ENCODE results near the gene DNAJC4. TPM values are rescaled to one million over a fixed set of nuclear protein-coding genes. Genes with fewer than 3 reads are reported as not detected.

The DNAJC4 gene
- total and polyA plus RNA-seq, 8 donors: 28.1 to 125 (median 34.7) TPM

GRCh38 chr11:64208086-64208795 is 22.1 kb upstream of the DNAJC4 start:
- H3K4me1 ChIP-seq: peaks cover 0 to 3% (median 0%) of the 10 kb centered on the region in 3 donors
- 89 to 91% methylated on average over 23 of the region's 23 CpGs for WGBS, 2 donors

GRCh38 chr11:64208796-64209562 is 21.4 kb upstream of the DNAJC4 start:
- Histone ChIP-seq H3K27ac (no peak overlapping the region), H3K9me3 (no peaks in the 10 kb centered on the region), H3K4me3 (no peak overlapping the region), H3K4me1 (peaks cover 0 to 3% (median 0%) of the 10 kb centered on the region in 3 donors), H3K36me3 (peaks cover 0 to 2% (median 2%) of the 10 kb centered on the region in 3 donors), H3K27me3 (no peaks in the 10 kb centered on the region)
- WGBS, 2 donors: 88% methylated on average over 18 of the region's 18 CpGs
- no peak for FAIRE-seq
- intact Hi-C loops (cut with DNase I): loop anchor here in 2 of 3 donors (5.0 to 10.0 kb wide), 3 partner anchors 53 to 86 kb away; partner anchors contain the start of gene KCNK4 (in 2 of the 2)
- peak in 2 of 6 donors; percentile 14 to 63 for DNase-seq
- no peak for ATAC-seq
- TF ChIP-seq CTCF (IDR thresholded peaks at IDR 0.05): no peak

More at GRCh38 chr11:64208086-64208795, 22.1 kb upstream of the DNAJC4 start:
- ATAC-seq (no peak), DNase-seq (peak in 2 of 6 donors; percentile 13 to 58), FAIRE-seq (no peak)
- TF ChIP-seq CTCF (IDR thresholded peaks at IDR 0.05): no peak
- peak overlapping the region in 1 of 4 donors; percentile 40 for H3K4me3 ChIP-seq
- intact Hi-C loops (cut with DNase I): loop anchor here in 2 of 3 donors (5.0 to 10.0 kb wide), 3 partner anchors 54 to 87 kb away; partner anchors contain the start of gene KCNK4 (in 2 of the 2)
- peak overlapping the region in 3 of 4 donors; percentile 22 to 75 (median 68) for H3K27ac ChIP-seq
- peaks cover 0 to 10% (median 9%) of the 10 kb centered on the region in 3 donors for H3K36me3 ChIP-seq
- no peaks in the 10 kb centered on the region for H3K27me3 ChIP-seq
- H3K9me3 ChIP-seq: no peaks in the 10 kb centered on the region

- H3K4me1 ChIP-seq: no peaks in the 10 kb centered on the region
- FAIRE-seq: no peak
- no peak overlapping the region for H3K4me3 ChIP-seq
- no peaks in the 10 kb centered on the region for H3K9me3 ChIP-seq
- H3K36me3 ChIP-seq: no peaks in the 10 kb centered on the region
- DNase-seq: peak in 1 of 6 donors; percentile 20
- ATAC-seq: no peak
- TF ChIP-seq CTCF (IDR thresholded peaks at IDR 0.05): no peak
- H3K27ac ChIP-seq: no peak overlapping the region
- no peaks in the 10 kb centered on the region for H3K27me3 ChIP-seq
- 94 to 97% methylated on average over 6 to 8 of the region's 8 CpGs for WGBS, 2 donors
- intact Hi-C loops (cut with DNase I): loop anchor here in 2 of 3 donors (5.0 to 10.0 kb wide), 3 partner anchors 53 to 85 kb away; partner anchors contain the start of gene KCNK4 (in 2 of the 2)
Observed at GRCh38 chr11:64209563-64209843, 20.8 kb upstream of the DNAJC4 start.

- DNase-seq (peak in 2 of 6 donors; percentile 16 to 66), ATAC-seq (no peak), FAIRE-seq (no peak)
Observed at GRCh38 chr11:64210301-64211020, 19.9 kb upstream of the DNAJC4 start.

More at GRCh38 chr11:64210301-64211020, 19.9 kb upstream of the DNAJC4 start:
- Histone ChIP-seq H3K9me3 (no peaks in the 10 kb centered on the region), H3K27me3 (no peaks in the 10 kb centered on the region), H3K4me3 (no peak overlapping the region), H3K36me3 (no peaks in the 10 kb centered on the region), H3K27ac (no peak overlapping the region), H3K4me1 (no peaks in the 10 kb centered on the region)
- intact Hi-C loops (cut with DNase I): no loop called here
- 94% methylated on average over 21 to 24 of the region's 24 CpGs for WGBS, 2 donors
- no peak for TF ChIP-seq CTCF (IDR thresholded peaks at IDR 0.05)
